ENCODE measurements around the gene PMAIP1. TPM values are rescaled to one million over a fixed set of nuclear protein-coding genes. Genes with fewer than 3 reads are reported as not detected.

PMAIP1 gene
- total and polyA plus RNA-seq, 9 of the 15 experiments (the other 6 are each of a cell fraction or from before 2014, with no cell fraction given), result 8.0 to 22.9 (median 14.9) TPM

GRCh38 chr18:59918320-59918755, 18.5 kb downstream of the PMAIP1 start (continued):
- TF ChIP-seq RREB1 (CRISPR knock-in tag; IDR thresholded peaks at IDR 0.05), result no peak
- TF ChIP-seq ZNF707 (CRISPR knock-in tag; conservative IDR thresholded peaks at IDR 0.05), result no peak
- peak; percentile 25 for TF ChIP-seq NEUROD1 (IDR thresholded peaks at IDR 0.05; ENCODE audit: borderline replicate concordance, low read depth, low read length, partially characterized antibody)
- TF ChIP-seq FOXP4 (CRISPR knock-in tag; IDR thresholded peaks at IDR 0.05; ENCODE audit: borderline replicate concordance), result no peak
- TF ChIP-seq ETV6 (IDR thresholded peaks at IDR 0.05; ENCODE audit: borderline replicate concordance in 1 of 2, low read depth in 2 of 2, low read length in 1 of 2), result no peak
- no peak for TF ChIP-seq ETV6 (CRISPR knock-in tag; IDR thresholded peaks at IDR 0.05; ENCODE audit: borderline replicate concordance)
- no peak for TF ChIP-seq ZFX (CRISPR knock-in tag; IDR thresholded peaks at IDR 0.05)
- TF ChIP-seq DIDO1 (tag; IDR thresholded peaks at IDR 0.05; ENCODE audit: low read depth), result no peak
- TF ChIP-seq NFXL1 (CRISPR knock-in tag; IDR thresholded peaks at IDR 0.05), result no peak
- no peak for TF ChIP-seq ZHX1 (conservative IDR thresholded peaks at IDR 0.05; ENCODE audit: low read length)
- TF ChIP-seq KAT8 (IDR thresholded peaks at IDR 0.05; ENCODE audit: low read depth), result no peak
- TF ChIP-seq FOXP1 (CRISPR knock-in tag; IDR thresholded peaks at IDR 0.05), result no peak
- no peak for TF ChIP-seq FOXO4 (CRISPR knock-in tag; IDR thresholded peaks at IDR 0.05)
- TF ChIP-seq ARID2 (IDR thresholded peaks at IDR 0.05), result no peak
- no peak for TF ChIP-seq TGIF2 (CRISPR knock-in tag; IDR thresholded peaks at IDR 0.05)
- no peak for TF ChIP-seq ZNF124 (CRISPR knock-in tag; IDR thresholded peaks at IDR 0.05)
- TF ChIP-seq MAFF (IDR thresholded peaks at IDR 0.05; ENCODE audit: low read length), result peak; percentile 62
